Measurements from ENCODE around the gene RPL3.
"Not testable (repeated sequence)": the region's sequence is repeated elsewhere in the genome, so short reads cannot be mapped to it uniquely, and the experiment has no call there.

RPL3 gene

GRCh38 chr22:39350757-39351688 lies 31.6 kb upstream of the RPL3 start:
- DNase-seq: no peak

GRCh38 chr22:39349967-39350726 lies 30.7 kb upstream of the RPL3 start, which contains the start of gene SYNGR1:
TSS of gene SYNGR1 (plus strand) at chr22:39349991. CDS start at chr22:39350011, 20 bp downstream.
- no peak for DNase-seq

GRCh38 chr22:39349506-39349966 lies 30.1 kb upstream of the RPL3 start:
- no peak for DNase-seq

GRCh38 chr22:39348909-39349505 lies 29.6 kb upstream of the RPL3 start:
- no peak for DNase-seq

GRCh38 chr22:39345231-39345630 lies 25.8 kb upstream of the RPL3 start:
- no peak for DNase-seq

GRCh38 chr22:39344046-39344390 lies 24.6 kb upstream of the RPL3 start:
- DNase-seq: no peak

GRCh38 chr22:39343259-39344045 lies 24.0 kb upstream of the RPL3 start:
- no peak for DNase-seq

GRCh38 chr22:39341179-39341578 lies 21.8 kb upstream of the RPL3 start:
- DNase-seq: no peak

GRCh38 chr22:39339775-39340174 lies 20.4 kb upstream of the RPL3 start:
- not testable (repeated sequence) for DNase-seq

- DNase-seq: no peak
These were observed 17.0 kb upstream of the RPL3 start for GRCh38 chr22:39336411-39336810.

- no peak for DNase-seq
These were observed 13.1 kb upstream of the RPL3 start for GRCh38 chr22:39332441-39333064.

- DNase-seq: not testable (repeated sequence)
These were observed 11.1 kb upstream of the RPL3 start for GRCh38 chr22:39330553-39330952.

GRCh38 chr22:39327995-39328754 lies 8.8 kb upstream of the RPL3 start:
- no peak for DNase-seq

GRCh38 chr22:39325392-39325932 lies 6.0 kb upstream of the RPL3 start:
- DNase-seq: no peak

GRCh38 chr22:39320616-39321029 lies 1.2 kb upstream of the RPL3 start:
- DNase-seq: not testable (repeated sequence)

- no peak for DNase-seq
These were observed 728 bp downstream of the RPL3 start for GRCh38 chr22:39318507-39319283.

- no peak for DNase-seq
These were observed 1.5 kb downstream of the RPL3 start for GRCh38 chr22:39317775-39318506.

GRCh38 chr22:39317084-39317774 lies 2.2 kb downstream of the RPL3 start:
- no peak for DNase-seq

Measured in NCI-H2029 (cell line).